ENCODE results near the gene PNMA6E. TPM values are rescaled to one million over a fixed set of nuclear protein-coding genes. Genes with fewer than 3 reads are reported as not detected.

Gene PNMA6E
- not detected for total RNA-seq
- not detected for polyA plus RNA-seq
- total RNA-seq = not detected

DNA sequence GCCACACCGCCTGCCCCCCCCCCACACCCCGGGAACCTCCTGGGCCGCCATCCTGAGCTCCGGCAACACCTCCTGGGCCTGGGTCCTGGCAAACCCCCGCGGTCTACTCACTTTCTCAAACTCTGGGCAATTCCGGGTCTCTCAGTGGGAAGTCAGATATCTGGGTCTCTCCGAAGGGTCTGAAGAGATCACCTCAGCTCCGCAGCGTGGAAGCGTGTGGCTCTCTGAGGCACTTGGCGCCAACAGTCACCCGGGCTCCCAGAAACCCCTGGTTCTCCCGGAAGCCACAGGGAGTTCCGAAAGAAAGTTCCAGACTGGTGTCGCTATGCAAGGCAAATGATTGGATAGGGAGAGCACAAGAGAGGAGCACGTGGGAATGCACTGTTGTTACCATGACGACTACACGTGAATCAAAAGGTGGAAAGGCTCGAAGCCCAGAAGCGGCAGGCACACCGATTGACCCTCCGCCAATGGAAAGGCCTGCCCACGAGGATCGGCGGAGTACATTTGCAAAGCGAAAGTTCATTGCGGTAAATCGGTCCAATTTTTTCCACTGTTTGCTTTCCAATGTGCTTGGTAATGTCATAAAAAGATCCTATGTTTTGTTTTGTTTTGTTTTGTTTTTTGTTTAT, at the start of gene PNMA6E:
Gene PNMA6E (minus strand): TSS at position 218 of the 632 bp plus-strand sequence. CDS start 2,501 bp downstream, outside the sequence.
- ChIA-PET CTCF (no interaction called here), POLR2A (no interaction called here)
- DNase-seq (no peak), ATAC-seq (no peak)
- peaks cover 0 to 6% (median 0%) of the 10 kb centered on the region in 7 donors for H3K4me1 Mint-ChIP-seq
- Histone ChIP-seq H3K27ac (ENCODE audit: low read depth, low read length) (no peak within 1 kb of the TSS), H3K27me3 (ENCODE audit: control insufficient read depth in 2 of 2, insufficient read depth in 2 of 2, low read length in 2 of 2) (no peaks in the 10 kb centered on the region), H3K9me3 (ENCODE audit: control insufficient read depth in 2 of 3, low read length in 3 of 3) (no peaks in the 10 kb centered on the region), H3K4me3 (ENCODE audit: low read length) (no peak within 1 kb of the TSS), H3K4me1 (ENCODE audit: control insufficient read depth in 2 of 2, insufficient read depth in 2 of 2, low read length in 2 of 2) (no peaks in the 10 kb centered on the region), H3K36me3 (ENCODE audit: control insufficient read depth in 2 of 3, insufficient read depth in 3 of 3, low read length in 3 of 3) (no peaks in the 10 kb centered on the region)
- no peak within 1 kb of the TSS for H3K27ac Mint-ChIP-seq
- no peaks in the 10 kb centered on the region for H3K36me3 Mint-ChIP-seq
- intact Hi-C loops (cut with micrococcal nuclease) = no loop called here
- no peaks in the 10 kb centered on the region for H3K9me3 Mint-ChIP-seq
- H3K4me3 Mint-ChIP-seq = no peak within 1 kb of the TSS
- peaks cover 0 to 22% (median 0%) of the 10 kb centered on the region in 5 donors for H3K27me3 Mint-ChIP-seq

DNA sequence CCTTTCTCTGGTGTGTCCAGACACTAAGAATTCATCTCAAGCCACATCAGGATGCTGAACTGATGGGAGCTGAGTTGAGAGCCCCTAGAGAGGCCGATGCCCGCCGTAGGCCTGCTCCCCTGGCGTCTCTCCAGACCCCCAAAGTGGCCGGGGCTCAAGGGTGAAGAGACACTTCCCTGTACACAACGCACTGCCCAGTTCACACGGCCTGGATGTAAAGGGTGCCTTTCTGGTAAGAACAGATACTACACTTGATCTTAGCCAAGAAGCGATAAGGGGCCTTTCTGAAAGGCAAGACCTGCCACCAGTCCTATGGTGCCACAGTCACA, 49.8 kb upstream of the PNMA6E start:
- H3K27me3 ChIP-seq (ENCODE audit: control insufficient read depth in 2 of 2, insufficient read depth in 2 of 2, low read length in 2 of 2) = no peaks in the 10 kb centered on the region
- Mint-ChIP-seq H3K36me3 (peaks cover 0 to 3% (median 0%) of the 10 kb centered on the region in 5 donors), H3K4me1 (no peaks in the 10 kb centered on the region), H3K27ac (no peak overlapping the region), H3K27me3 (no peaks in the 10 kb centered on the region), H3K9me3 (no peaks in the 10 kb centered on the region), H3K4me3 (no peak overlapping the region)
- H3K27ac ChIP-seq (ENCODE audit: low read depth, low read length) = no peak overlapping the region
- peaks cover 0 to 30% (median 0%) of the 10 kb centered on the region in 3 experiments for H3K36me3 ChIP-seq (ENCODE audit: control insufficient read depth in 2 of 3, insufficient read depth in 3 of 3, low read length in 3 of 3)
- H3K4me1 ChIP-seq (ENCODE audit: control insufficient read depth in 2 of 2, insufficient read depth in 2 of 2, low read length in 2 of 2) = no peaks in the 10 kb centered on the region
- POLR2A ChIA-PET = no interaction called here
- H3K4me3 ChIP-seq (ENCODE audit: low read length) = no peak overlapping the region
- CTCF ChIA-PET = no interaction called here
- ATAC-seq (no peak), DNase-seq (no peak)
- no peaks in the 10 kb centered on the region for H3K9me3 ChIP-seq (ENCODE audit: control insufficient read depth in 2 of 3, low read length in 3 of 3)
- intact Hi-C loops (cut with micrococcal nuclease) = no loop called here

DNA sequence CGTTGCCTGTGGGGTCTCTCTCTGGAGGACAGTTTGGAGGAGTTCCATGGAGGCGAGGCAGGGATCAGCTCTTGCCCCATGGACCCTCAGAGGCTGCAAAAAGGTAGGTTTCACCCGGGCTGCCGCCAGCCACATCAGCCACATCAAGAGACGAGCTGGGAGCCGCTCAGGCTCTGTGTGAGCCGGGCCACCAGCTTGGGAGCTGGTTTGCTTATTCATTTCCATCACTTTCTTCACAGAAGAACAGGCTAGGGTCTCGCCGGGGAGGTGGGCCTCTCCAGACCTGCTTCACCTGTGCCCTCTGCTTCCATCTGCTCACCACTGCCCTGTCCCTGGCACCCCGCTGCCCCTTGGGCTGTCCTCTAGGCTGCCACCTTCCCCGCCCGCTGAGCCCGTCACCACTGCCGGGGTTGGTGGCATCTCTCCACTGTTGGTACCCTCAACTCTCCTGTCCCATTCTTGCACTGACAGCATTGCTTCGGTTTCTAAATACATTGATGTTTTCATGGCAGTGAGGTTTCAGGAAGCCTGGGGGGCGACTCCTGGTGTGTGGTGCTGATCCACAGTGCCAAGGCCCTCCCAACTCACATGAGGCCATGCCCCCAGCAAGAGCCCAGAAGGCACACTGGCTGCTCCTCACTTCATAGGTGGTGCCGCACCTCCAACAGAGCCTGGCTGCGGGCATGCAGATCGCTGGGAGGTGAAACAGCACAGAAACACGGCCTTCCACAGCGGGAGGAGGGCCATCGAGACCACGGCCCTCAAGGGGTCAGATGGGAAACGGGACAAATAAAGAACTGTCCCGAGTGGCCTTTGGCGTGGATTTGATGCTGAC, 49.2 kb upstream of the PNMA6E start:
- peaks cover 0 to 24% (median 0%) of the 10 kb centered on the region in 3 experiments for H3K36me3 ChIP-seq (ENCODE audit: control insufficient read depth in 2 of 3, insufficient read depth in 3 of 3, low read length in 3 of 3)
- ChIA-PET POLR2A (no interaction called here), CTCF (no interaction called here)
- Mint-ChIP-seq H3K27me3 (no peaks in the 10 kb centered on the region), H3K36me3 (peaks cover 0 to 3% (median 0%) of the 10 kb centered on the region in 5 donors), H3K4me3 (no peak overlapping the region), H3K27ac (no peak overlapping the region), H3K9me3 (no peaks in the 10 kb centered on the region), H3K4me1 (no peaks in the 10 kb centered on the region)
- intact Hi-C loops (cut with micrococcal nuclease) = no loop called here
- no peak for ATAC-seq
- DNase-seq = no peak
- H3K9me3 ChIP-seq (ENCODE audit: control insufficient read depth in 2 of 3, low read length in 3 of 3) = no peaks in the 10 kb centered on the region
- H3K4me1 ChIP-seq (ENCODE audit: control insufficient read depth in 2 of 2, insufficient read depth in 2 of 2, low read length in 2 of 2) = no peaks in the 10 kb centered on the region
- no peak overlapping the region for H3K27ac ChIP-seq (ENCODE audit: low read depth, low read length)
- no peak overlapping the region for H3K4me3 ChIP-seq (ENCODE audit: low read length)
- no peaks in the 10 kb centered on the region for H3K27me3 ChIP-seq (ENCODE audit: control insufficient read depth in 2 of 2, insufficient read depth in 2 of 2, low read length in 2 of 2)

DNA sequence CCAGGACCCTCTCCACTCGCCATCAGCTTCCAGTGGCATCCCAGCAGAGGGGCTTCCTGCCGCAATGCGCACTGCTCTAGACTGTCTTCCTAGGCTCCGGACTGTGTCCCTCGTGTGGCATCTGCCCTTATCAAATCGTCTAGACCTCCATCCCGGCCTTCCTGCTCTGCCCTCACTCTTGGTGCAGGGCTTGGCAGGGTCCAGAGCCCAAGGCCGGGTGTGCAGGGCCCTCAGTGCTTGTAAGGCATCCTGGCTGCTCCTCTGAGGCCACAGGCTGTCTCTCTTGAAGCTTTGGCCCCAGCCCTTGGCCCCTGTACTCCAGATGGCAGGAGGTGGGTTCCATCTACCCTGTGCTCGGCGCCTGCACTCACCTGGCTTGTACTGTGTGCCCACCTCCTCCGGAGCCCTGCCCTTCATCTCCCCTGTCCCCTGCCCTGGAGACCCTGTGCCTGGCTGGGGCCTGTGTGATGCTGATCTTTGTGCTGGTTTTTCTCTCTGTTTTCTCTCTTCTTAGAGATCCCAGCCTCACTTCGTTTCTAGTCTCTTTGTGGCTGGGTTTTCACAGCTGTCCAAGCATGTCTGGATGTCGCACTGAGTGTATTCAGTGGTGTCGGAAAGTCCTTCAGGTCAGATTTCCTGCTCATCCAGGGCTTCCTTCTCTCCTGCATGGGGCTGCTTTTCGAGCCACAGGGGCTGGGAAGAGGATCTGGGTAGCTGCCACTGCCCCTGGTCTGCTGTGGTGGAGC, 48.4 kb upstream of the PNMA6E start:
- intact Hi-C loops (cut with micrococcal nuclease) = no loop called here
- Mint-ChIP-seq H3K27ac (no peak overlapping the region), H3K9me3 (no peaks in the 10 kb centered on the region), H3K36me3 (peaks cover 0 to 3% (median 0%) of the 10 kb centered on the region in 5 donors), H3K27me3 (no peaks in the 10 kb centered on the region), H3K4me1 (no peaks in the 10 kb centered on the region), H3K4me3 (no peak overlapping the region)
- no peak overlapping the region for H3K4me3 ChIP-seq (ENCODE audit: low read length)
- no peaks in the 10 kb centered on the region for H3K4me1 ChIP-seq (ENCODE audit: control insufficient read depth in 2 of 2, insufficient read depth in 2 of 2, low read length in 2 of 2)
- ChIA-PET CTCF (interaction anchor here (0.7 kb wide), 1 partner anchor 19 kb away, joined by 3 read pairs; no protein-coding TSS in a partner anchor), POLR2A (interaction anchor here (0.6 kb wide), 1 partner anchor 57 kb away, joined by 3 read pairs; no protein-coding TSS in a partner anchor)
- DNase-seq (no peak), ATAC-seq (no peak)
- no peaks in the 10 kb centered on the region for H3K9me3 ChIP-seq (ENCODE audit: control insufficient read depth in 2 of 3, low read length in 3 of 3)
- H3K27ac ChIP-seq (ENCODE audit: low read depth, low read length) = no peak overlapping the region
- no peaks in the 10 kb centered on the region for H3K27me3 ChIP-seq (ENCODE audit: control insufficient read depth in 2 of 2, insufficient read depth in 2 of 2, low read length in 2 of 2)
- H3K36me3 ChIP-seq (ENCODE audit: control insufficient read depth in 2 of 3, insufficient read depth in 3 of 3, low read length in 3 of 3) = peaks cover 0 to 16% (median 0%) of the 10 kb centered on the region in 3 experiments

DNA sequence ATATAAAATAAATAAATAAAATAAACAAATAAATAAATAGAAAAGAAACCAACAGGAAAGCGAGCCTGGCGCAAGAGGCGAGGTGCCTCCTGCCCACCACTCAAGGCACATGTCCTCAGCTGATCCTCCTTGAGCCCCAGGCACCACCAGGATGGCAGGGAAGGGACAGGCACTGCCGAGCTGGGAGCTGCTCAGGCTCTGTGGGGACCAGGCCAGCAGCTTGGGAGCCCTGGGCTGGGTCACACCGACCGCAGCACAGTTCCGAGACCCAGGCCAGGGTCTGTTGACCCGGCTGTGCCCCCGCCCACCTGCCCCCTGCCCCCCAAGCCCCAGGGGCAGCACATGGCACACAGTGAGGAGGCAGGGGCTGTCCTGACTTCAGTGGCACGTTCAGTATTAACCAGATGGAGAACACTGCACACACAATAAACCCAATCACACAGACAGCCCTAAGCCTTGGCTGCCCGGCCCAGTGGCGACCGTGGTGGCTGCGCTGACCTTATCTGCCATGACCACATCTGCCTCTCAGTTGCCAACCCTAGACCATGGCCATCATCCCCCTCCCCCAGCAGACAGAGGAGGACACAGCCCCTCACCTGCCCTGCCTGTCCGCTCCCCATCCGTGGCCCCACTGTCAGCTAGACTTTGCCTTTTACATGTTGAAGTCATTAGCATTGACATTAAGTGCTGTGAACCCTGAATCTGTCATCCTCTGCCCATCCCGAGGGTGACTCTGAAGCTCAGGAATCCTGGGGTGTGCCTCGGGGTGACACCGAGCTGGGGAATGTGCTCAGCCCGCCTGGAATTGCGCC, 47.6 kb upstream of the PNMA6E start:
- ATAC-seq (no peak), DNase-seq (no peak)
- H3K4me1 Mint-ChIP-seq = no peaks in the 10 kb centered on the region
- no peaks in the 10 kb centered on the region for H3K9me3 ChIP-seq (ENCODE audit: control insufficient read depth in 2 of 3, low read length in 3 of 3)
- H3K4me1 ChIP-seq (ENCODE audit: control insufficient read depth in 2 of 2, insufficient read depth in 2 of 2, low read length in 2 of 2) = no peaks in the 10 kb centered on the region
- no peak overlapping the region for H3K4me3 ChIP-seq (ENCODE audit: low read length)
- no peaks in the 10 kb centered on the region for H3K9me3 Mint-ChIP-seq
- no peaks in the 10 kb centered on the region for H3K27me3 Mint-ChIP-seq
- intact Hi-C loops (cut with micrococcal nuclease) = no loop called here
- ChIA-PET CTCF (no interaction called here), POLR2A (interaction anchor here (0.6 kb wide), 1 partner anchor 57 kb away, joined by 3 read pairs; no protein-coding TSS in a partner anchor)
- H3K27ac ChIP-seq (ENCODE audit: low read depth, low read length) = no peak overlapping the region
- peaks cover 0 to 3% (median 0%) of the 10 kb centered on the region in 5 donors for H3K36me3 Mint-ChIP-seq
- H3K27ac Mint-ChIP-seq = no peak overlapping the region
- H3K27me3 ChIP-seq (ENCODE audit: control insufficient read depth in 2 of 2, insufficient read depth in 2 of 2, low read length in 2 of 2) = no peaks in the 10 kb centered on the region
- H3K36me3 ChIP-seq (ENCODE audit: control insufficient read depth in 2 of 3, insufficient read depth in 3 of 3, low read length in 3 of 3) = peaks cover 0 to 16% (median 0%) of the 10 kb centered on the region in 3 experiments
- H3K4me3 Mint-ChIP-seq = no peak overlapping the region

DNA sequence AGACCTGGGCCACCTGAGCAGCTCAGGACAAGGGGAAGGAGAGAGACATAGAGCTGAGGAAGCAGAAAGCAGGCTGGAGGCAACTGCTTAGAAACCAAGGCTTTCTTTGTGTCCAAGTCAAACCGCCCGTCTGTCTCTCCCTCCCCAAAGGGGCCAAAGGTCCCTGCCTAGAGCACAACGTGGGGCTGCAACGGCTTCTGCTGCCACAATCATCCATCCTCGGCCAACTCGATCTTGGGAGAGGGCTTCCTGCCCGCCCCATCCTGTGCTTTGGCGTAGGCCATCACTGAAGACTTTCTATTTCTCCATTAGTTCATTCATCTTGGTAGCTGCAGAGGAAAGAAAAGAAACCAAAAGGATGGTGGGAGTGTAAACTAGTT, 46.4 kb upstream of the PNMA6E start:
- CTCF ChIA-PET = no interaction called here
- Histone ChIP-seq H3K27ac (ENCODE audit: low read depth, low read length) (no peak overlapping the region), H3K36me3 (ENCODE audit: control insufficient read depth in 2 of 3, insufficient read depth in 3 of 3, low read length in 3 of 3) (peaks cover 0 to 16% (median 0%) of the 10 kb centered on the region in 3 experiments), H3K27me3 (ENCODE audit: control insufficient read depth in 2 of 2, insufficient read depth in 2 of 2, low read length in 2 of 2) (no peaks in the 10 kb centered on the region), H3K4me1 (ENCODE audit: control insufficient read depth in 2 of 2, insufficient read depth in 2 of 2, low read length in 2 of 2) (no peaks in the 10 kb centered on the region), H3K9me3 (ENCODE audit: control insufficient read depth in 2 of 3, low read length in 3 of 3) (no peaks in the 10 kb centered on the region), H3K4me3 (ENCODE audit: low read length) (no peak overlapping the region)
- no peak for ATAC-seq
- Mint-ChIP-seq H3K4me3 (no peak overlapping the region), H3K4me1 (no peaks in the 10 kb centered on the region), H3K36me3 (peaks cover 0 to 3% (median 0%) of the 10 kb centered on the region in 5 donors), H3K27me3 (no peaks in the 10 kb centered on the region), H3K27ac (peak overlapping the region in 1 of 9 donors; percentile 70), H3K9me3 (no peaks in the 10 kb centered on the region)
- DNase-seq = no peak
- POLR2A ChIA-PET = no interaction called here
- intact Hi-C loops (cut with micrococcal nuclease) = no loop called here
